ENCODE measurements around the gene PNRC2. TPM values are rescaled to one million over a fixed set of nuclear protein-coding genes. Genes with fewer than 3 reads are reported as not detected.
A peak's percentile ranks its signal among the peaks of the same experiment; 100 is the strongest.

The PNRC2 gene
- total RNA-seq, 1 donor from 2014 or later = 113 TPM

GRCh38 chr1:23913212-23913880, 46.3 kb upstream of the PNRC2 start, which contains the start of gene CNR2:
TSS of gene CNR2 (minus strand) at chr1:23913362. CDS start at chr1:23875617, 37,745 bp downstream.
- H3K27ac Mint-ChIP-seq (ENCODE audit: unreplicated experiment) = no peak within 1 kb of the TSS
- no peak for DNase-seq (ENCODE audit: low spot score)
- no peaks in the 10 kb centered on the region for H3K27me3 Mint-ChIP-seq (ENCODE audit: unreplicated experiment)
- H3K36me3 Mint-ChIP-seq (ENCODE audit: low read depth, unreplicated experiment) = no peaks in the 10 kb centered on the region
- no peak for TF ChIP-seq CTCF (IDR thresholded peaks at IDR 0.05; ENCODE audit: unreplicated experiment)
- no peaks in the 10 kb centered on the region for H3K9me3 Mint-ChIP-seq (ENCODE audit: unreplicated experiment)
- peaks cover 16% of the 10 kb centered on the region for H3K4me1 Mint-ChIP-seq (ENCODE audit: unreplicated experiment)
- H3K4me3 Mint-ChIP-seq (ENCODE audit: unreplicated experiment) = no peak within 1 kb of the TSS

GRCh38 chr1:23914921-23915320, 44.7 kb upstream of the PNRC2 start:
- no peak for DNase-seq (ENCODE audit: low spot score)
- no peak overlapping the region for H3K4me3 Mint-ChIP-seq (ENCODE audit: unreplicated experiment)
- H3K9me3 Mint-ChIP-seq (ENCODE audit: unreplicated experiment) = no peaks in the 10 kb centered on the region
- no peaks in the 10 kb centered on the region for H3K27me3 Mint-ChIP-seq (ENCODE audit: unreplicated experiment)
- H3K4me1 Mint-ChIP-seq (ENCODE audit: unreplicated experiment) = peaks cover 12% of the 10 kb centered on the region
- no peak for TF ChIP-seq CTCF (IDR thresholded peaks at IDR 0.05; ENCODE audit: unreplicated experiment)
- H3K27ac Mint-ChIP-seq (ENCODE audit: unreplicated experiment) = no peak overlapping the region
- H3K36me3 Mint-ChIP-seq (ENCODE audit: low read depth, unreplicated experiment) = no peaks in the 10 kb centered on the region

- no peak for TF ChIP-seq CTCF (IDR thresholded peaks at IDR 0.05; ENCODE audit: unreplicated experiment)
- H3K4me3 Mint-ChIP-seq (ENCODE audit: unreplicated experiment) = no peak overlapping the region
Measured at GRCh38 chr1:23915466-23915865, 44.2 kb upstream of the PNRC2 start.

GRCh38 chr1:23916209-23917131, 43.2 kb upstream of the PNRC2 start:
- Mint-ChIP-seq H3K9me3 (ENCODE audit: unreplicated experiment) (no peaks in the 10 kb centered on the region), H3K4me1 (ENCODE audit: unreplicated experiment) (peaks cover 9% of the 10 kb centered on the region), H3K36me3 (ENCODE audit: low read depth, unreplicated experiment) (no peaks in the 10 kb centered on the region), H3K27ac (ENCODE audit: unreplicated experiment) (no peak overlapping the region), H3K4me3 (ENCODE audit: unreplicated experiment) (no peak overlapping the region), H3K27me3 (ENCODE audit: unreplicated experiment) (no peaks in the 10 kb centered on the region)
- peak; percentile 76 for DNase-seq (ENCODE audit: low spot score)
- TF ChIP-seq CTCF (IDR thresholded peaks at IDR 0.05; ENCODE audit: unreplicated experiment) = no peak

More at GRCh38 chr1:23915466-23915865, 44.2 kb upstream of the PNRC2 start:
- no peaks in the 10 kb centered on the region for H3K9me3 Mint-ChIP-seq (ENCODE audit: unreplicated experiment)
- no peak overlapping the region for H3K27ac Mint-ChIP-seq (ENCODE audit: unreplicated experiment)
- no peaks in the 10 kb centered on the region for H3K36me3 Mint-ChIP-seq (ENCODE audit: low read depth, unreplicated experiment)
- no peak for DNase-seq (ENCODE audit: low spot score)
- H3K4me1 Mint-ChIP-seq (ENCODE audit: unreplicated experiment) = peaks cover 12% of the 10 kb centered on the region
- H3K27me3 Mint-ChIP-seq (ENCODE audit: unreplicated experiment) = no peaks in the 10 kb centered on the region

Data from endothelial cell (in vitro differentiated cells).